ENCODE measurements around the gene SPATA2. TPM values are rescaled to one million over a fixed set of nuclear protein-coding genes. Genes with fewer than 3 reads are reported as not detected.

Gene SPATA2
- total and polyA plus RNA-seq, 2 of the 13 experiments (the other 11 are each of a cell fraction or from before 2014, with no cell fraction given): 3.2 to 8.7 TPM

GRCh38 chr20:49951151-49951550 lies 35.8 kb upstream of the SPATA2 start (continued):
- TF ChIP-seq ZBTB10 (CRISPR knock-in tag; IDR thresholded peaks at IDR 0.05; ENCODE audit: borderline replicate concordance) (no peak), STAT5B (CRISPR knock-in tag; IDR thresholded peaks at IDR 0.05) (no peak), ZNF570 (CRISPR knock-in tag; IDR thresholded peaks at IDR 0.05; ENCODE audit: borderline replicate concordance) (no peak), ZNF513 (CRISPR knock-in tag; conservative IDR thresholded peaks at IDR 0.05) (no peak), CENPBD1 (CRISPR knock-in tag; IDR thresholded peaks at IDR 0.05; ENCODE audit: borderline replicate concordance, low read depth) (no peak), ZNF558 (CRISPR knock-in tag; IDR thresholded peaks at IDR 0.05; ENCODE audit: borderline replicate concordance) (no peak), FIP1L1 (IDR thresholded peaks at IDR 0.05; ENCODE audit: borderline replicate concordance, insufficient read depth, low read depth, low read length) (no peak), CSRNP2 (CRISPR knock-in tag; conservative IDR thresholded peaks at IDR 0.05; ENCODE audit: low read depth) (no peak), GATAD1 (CRISPR knock-in tag; IDR thresholded peaks at IDR 0.05) (no peak)

All from HepG2 (cell line).